BJ (cell line): Measurements from ENCODE around the gene UNC119. TPM values are rescaled to one million over a fixed set of nuclear protein-coding genes. Genes with fewer than 3 reads are reported as not detected.

Experiments used
- CTCF ChIA-PET: fragments of 350-600 bp; formaldehyde crosslinking; extraction: SDS; loops from one replicate; lab custom pipeline; 2021; ENCODE audit warnings: antibody characterized with exemption, inconsistent platforms; lab: Yijun Ruan, JAX
- POLR2A ChIA-PET: fragments of 300-600 bp; sonication (Branson Sonifier 250); formaldehyde crosslinking; extraction: SDS; loops from one replicate; lab custom pipeline; 2021; ENCODE audit warnings: antibody characterized with exemption; lab: Charles Lee
- DNase-seq: peaks from one replicate; pipeline ENCODE4 v3.0.0-alpha.2; 2011; ENCODE audit warnings: low read depth
- H3K27me3 ChIP-seq: 2 replicates; pipeline ENCODE4 v1.6.0; 2011; ENCODE audit warnings: low read length; ENCODE audit not compliant: control insufficient read depth, insufficient read depth
- H3K36me3 ChIP-seq: 2 replicates; pipeline ENCODE4 v1.5.1; 2011; ENCODE audit warnings: low read length; ENCODE audit not compliant: control insufficient read depth, insufficient read depth
- H3K4me3 ChIP-seq: 2 replicates; pipeline ENCODE4 v1.5.1; 2011; ENCODE audit warnings: low read depth, mild to moderate bottlenecking, control low read depth, low read length
- CTCF ChIP-seq: IDR thresholded peaks from 2 replicates; pipeline ENCODE4 v1.5.1; 2011; ENCODE audit warnings: low read depth, mild to moderate bottlenecking, control low read depth, inconsistent platforms, low read length, moderate library complexity; ENCODE audit not compliant: insufficient read depth
- polyA plus RNA-seq: library from polyadenylated mRNA; depleted of rRNA; stranded (reverse); fragments of >200 nt; gene quantifications from 2 replicates; pipeline ENCODE4 v1.2.3, GENCODE V29; 2011

The UNC119 gene
- polyA plus RNA-seq, 1 experiment, result 150 TPM

- no peak for DNase-seq
- CTCF ChIA-PET, result interaction anchor here (0.9 kb wide), 1 partner anchor 18 kb away, joined by 3 read pairs; no protein-coding TSS in a partner anchor
- TF ChIP-seq CTCF, result no peak
Observed at GRCh38 chr17:28521311-28522085, 30.9 kb downstream of the UNC119 start.

GRCh38 chr17:28520687-28521086 is 31.7 kb downstream of the UNC119 start:
- ChIA-PET CTCF (interaction anchor here (0.9 to 1.3 kb wide), 3 partner anchors 17 to 92 kb away, joined by 3 to 4 read pairs (median 3); no protein-coding TSS in a partner anchor), POLR2A (no interaction called here)
- Histone ChIP-seq H3K4me3 (no peak overlapping the region), H3K36me3 (no peaks in the 10 kb centered on the region), H3K27me3 (peaks cover 6% of the 10 kb centered on the region)
- DNase-seq, result no peak
- no peak for TF ChIP-seq CTCF

More at GRCh38 chr17:28521311-28522085, 30.9 kb downstream of the UNC119 start:
- POLR2A ChIA-PET, result no interaction called here
- Histone ChIP-seq H3K4me3 (no peak overlapping the region), H3K27me3 (peaks cover 6% of the 10 kb centered on the region), H3K36me3 (no peaks in the 10 kb centered on the region)

- Histone ChIP-seq H3K4me3 (no peak overlapping the region), H3K27me3 (peaks cover 6% of the 10 kb centered on the region), H3K36me3 (no peaks in the 10 kb centered on the region)
- ChIA-PET CTCF (interaction anchor here (1.3 kb wide), 1 partner anchor 28 kb away, joined by 4 read pairs; no protein-coding TSS in a partner anchor), POLR2A (no interaction called here)
- DNase-seq, result no peak
- TF ChIP-seq CTCF, result no peak
Observed at GRCh38 chr17:28519236-28519635, 33.2 kb downstream of the UNC119 start.

- Histone ChIP-seq H3K27me3 (peaks cover 11% of the 10 kb centered on the region), H3K36me3 (no peaks in the 10 kb centered on the region), H3K4me3 (no peak overlapping the region)
- no peak for TF ChIP-seq CTCF
- CTCF ChIA-PET, result interaction anchor here (0.7 kb wide), 1 partner anchor 30 kb away, joined by 3 read pairs; no protein-coding TSS in a partner anchor
- no peak for DNase-seq
- POLR2A ChIA-PET, result no interaction called here
Observed at GRCh38 chr17:28518578-28518977, 33.8 kb downstream of the UNC119 start.

- no peak for DNase-seq
- H3K4me3 ChIP-seq, result no peak overlapping the region
- peaks cover 11% of the 10 kb centered on the region for H3K27me3 ChIP-seq
- no peaks in the 10 kb centered on the region for H3K36me3 ChIP-seq
- CTCF ChIA-PET, result interaction anchor here (0.7 kb wide), 1 partner anchor 30 kb away, joined by 3 read pairs; no protein-coding TSS in a partner anchor
- POLR2A ChIA-PET, result no interaction called here
- no peak for TF ChIP-seq CTCF
Observed at GRCh38 chr17:28518132-28518531, 34.3 kb downstream of the UNC119 start.
